ENCODE results near the gene CPEB1. TPM values are rescaled to one million over a fixed set of nuclear protein-coding genes. Genes with fewer than 3 reads are reported as not detected.
"Not testable (repeated sequence)": the region's sequence is repeated elsewhere in the genome, so short reads cannot be mapped to it uniquely, and the experiment has no call there.

Gene CPEB1
- total RNA-seq, 1 donor from 2014 or later: 0.40 TPM

DNA sequence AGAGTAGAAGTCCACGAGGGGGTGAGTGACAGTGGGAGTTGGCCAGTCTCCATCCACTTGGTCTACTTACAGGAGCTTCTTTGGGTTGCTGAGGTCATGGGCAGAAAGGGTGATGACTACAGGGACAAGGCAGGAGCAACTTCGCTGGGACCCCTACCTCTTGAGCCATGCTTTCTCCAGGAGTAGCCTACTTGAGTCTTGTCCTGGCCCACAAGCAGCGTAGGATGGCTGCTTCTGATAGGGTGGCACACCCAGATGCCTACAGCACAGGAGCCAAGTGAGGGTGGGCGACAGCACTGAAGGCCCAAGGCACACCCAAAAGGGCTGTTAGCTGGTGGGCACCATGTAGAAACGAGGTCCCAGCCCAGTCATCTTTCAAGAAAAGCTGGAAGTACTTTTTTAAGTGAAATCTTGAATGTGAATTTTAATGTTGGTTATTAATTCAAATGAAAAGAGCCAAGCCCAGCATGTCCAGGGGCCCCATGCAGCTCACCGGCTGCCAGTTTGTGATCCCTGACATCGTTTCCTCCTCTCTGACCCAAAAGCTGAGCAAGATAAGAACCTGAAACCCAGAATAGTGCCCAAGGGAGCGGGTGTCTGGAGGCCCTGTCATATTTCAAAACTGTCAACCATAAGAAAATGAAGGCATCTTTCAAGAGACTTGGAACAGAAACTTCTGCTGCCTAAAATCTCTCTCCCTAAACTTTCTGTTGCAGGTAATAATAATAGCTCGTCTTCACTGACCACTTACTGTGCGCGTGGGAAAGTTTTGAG is 2.2 kb upstream of the CPEB1 start:
- peaks cover 8% of the 10 kb centered on the region for H3K4me1 Mint-ChIP-seq

GRCh38 chr15:82648257-82649103 is 1.3 kb upstream of the CPEB1 start:
- H3K27ac Mint-ChIP-seq: no peak overlapping the region
- no peaks in the 10 kb centered on the region for H3K36me3 Mint-ChIP-seq
- no peak for DNase-seq (ENCODE audit: low spot score in 2 of 2, unreplicated experiment in 2 of 2)
- TF ChIP-seq, protein P1, sequence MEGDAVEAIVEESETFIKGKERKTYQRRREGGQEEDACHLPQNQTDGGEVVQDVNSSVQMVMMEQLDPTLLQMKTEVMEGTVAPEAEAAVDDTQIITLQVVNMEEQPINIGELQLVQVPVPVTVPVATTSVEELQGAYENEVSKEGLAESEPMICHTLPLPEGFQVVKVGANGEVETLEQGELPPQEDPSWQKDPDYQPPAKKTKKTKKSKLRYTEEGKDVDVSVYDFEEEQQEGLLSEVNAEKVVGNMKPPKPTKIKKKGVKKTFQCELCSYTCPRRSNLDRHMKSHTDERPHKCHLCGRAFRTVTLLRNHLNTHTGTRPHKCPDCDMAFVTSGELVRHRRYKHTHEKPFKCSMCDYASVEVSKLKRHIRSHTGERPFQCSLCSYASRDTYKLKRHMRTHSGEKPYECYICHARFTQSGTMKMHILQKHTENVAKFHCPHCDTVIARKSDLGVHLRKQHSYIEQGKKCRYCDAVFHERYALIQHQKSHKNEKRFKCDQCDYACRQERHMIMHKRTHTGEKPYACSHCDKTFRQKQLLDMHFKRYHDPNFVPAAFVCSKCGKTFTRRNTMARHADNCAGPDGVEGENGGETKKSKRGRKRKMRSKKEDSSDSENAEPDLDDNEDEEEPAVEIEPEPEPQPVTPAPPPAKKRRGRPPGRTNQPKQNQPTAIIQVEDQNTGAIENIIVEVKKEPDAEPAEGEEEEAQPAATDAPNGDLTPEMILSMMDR (IDR thresholded peaks at IDR 0.05; ENCODE audit: unreplicated experiment): no peak
- peaks cover 91% of the 10 kb centered on the region for H3K27me3 Mint-ChIP-seq (ENCODE audit: low read depth)
- H3K4me3 Mint-ChIP-seq: peak overlapping the region; percentile 53
- H3K4me1 Mint-ChIP-seq: peaks cover 8% of the 10 kb centered on the region
- H3K9me3 Mint-ChIP-seq: no peaks in the 10 kb centered on the region

More for the DNA sequence above, 2.2 kb upstream of the CPEB1 start:
- no peak for DNase-seq (ENCODE audit: low spot score in 2 of 2, unreplicated experiment in 2 of 2)
- H3K27ac Mint-ChIP-seq: no peak overlapping the region
- H3K36me3 Mint-ChIP-seq: no peaks in the 10 kb centered on the region
- H3K27me3 Mint-ChIP-seq (ENCODE audit: low read depth): peaks cover 91% of the 10 kb centered on the region
- TF ChIP-seq, protein P1 (IDR thresholded peaks at IDR 0.05; ENCODE audit: unreplicated experiment): no peak
- no peaks in the 10 kb centered on the region for H3K9me3 Mint-ChIP-seq
- no peak overlapping the region for H3K4me3 Mint-ChIP-seq

- TF ChIP-seq, protein P1 (IDR thresholded peaks at IDR 0.05; ENCODE audit: unreplicated experiment): no peak
- H3K4me3 Mint-ChIP-seq: peak overlapping the region; percentile 53
- H3K36me3 Mint-ChIP-seq: no peaks in the 10 kb centered on the region
- H3K4me1 Mint-ChIP-seq: peaks cover 8% of the 10 kb centered on the region
- H3K27me3 Mint-ChIP-seq (ENCODE audit: low read depth): peaks cover 91% of the 10 kb centered on the region
- no peak for DNase-seq (ENCODE audit: low spot score in 2 of 2, unreplicated experiment in 2 of 2)
- H3K9me3 Mint-ChIP-seq: no peaks in the 10 kb centered on the region
- no peak overlapping the region for H3K27ac Mint-ChIP-seq
Observed at GRCh38 chr15:82647835-82648256, 683 bp upstream of the CPEB1 start.

DNA sequence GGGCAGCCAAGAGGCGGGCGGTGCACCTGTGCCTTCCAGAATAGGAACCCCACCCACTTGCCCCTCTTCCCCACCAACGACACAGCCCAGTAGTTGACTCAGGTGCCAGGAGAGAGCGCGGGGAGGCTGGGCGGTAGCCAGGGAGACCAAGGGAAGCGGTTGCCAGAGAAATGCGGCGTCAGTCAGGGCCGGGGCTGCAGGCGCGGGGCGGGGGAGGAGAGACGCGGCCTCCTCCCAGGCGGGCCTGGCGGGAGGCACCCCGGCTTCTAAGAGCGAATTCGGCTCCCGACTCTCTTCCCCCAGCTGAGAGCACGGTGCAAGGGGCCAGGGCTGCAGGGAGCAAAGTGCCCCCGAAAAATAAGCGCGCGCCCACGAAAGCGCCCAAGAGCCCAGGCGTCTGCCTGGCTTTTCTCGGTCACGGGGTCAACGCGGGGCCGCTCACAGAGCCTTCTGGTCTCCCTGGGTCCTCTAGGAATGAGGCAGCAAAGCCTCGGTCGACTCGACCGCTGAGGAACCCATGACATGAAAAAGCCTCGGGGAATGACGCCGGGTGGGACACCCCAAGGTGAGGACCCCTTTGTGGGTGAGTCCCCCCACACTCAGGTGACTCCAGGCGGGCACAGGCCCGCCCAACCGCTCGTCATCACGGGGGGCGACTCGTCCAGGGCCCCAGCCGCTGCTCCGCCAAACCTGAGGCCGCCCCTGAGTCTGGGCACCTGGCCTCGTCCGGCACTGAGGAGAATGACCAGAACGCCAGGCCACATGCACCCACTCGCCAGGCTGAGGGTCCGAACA is 716 bp downstream of the CPEB1 start:
- peaks cover 8% of the 10 kb centered on the region for H3K4me1 Mint-ChIP-seq
- no peak for DNase-seq (ENCODE audit: low spot score in 2 of 2, unreplicated experiment in 2 of 2)
- no peaks in the 10 kb centered on the region for H3K36me3 Mint-ChIP-seq
- H3K27me3 Mint-ChIP-seq (ENCODE audit: low read depth): peaks cover 92% of the 10 kb centered on the region
- peak overlapping the region; percentile 62 for H3K4me3 Mint-ChIP-seq
- TF ChIP-seq, protein P1 (IDR thresholded peaks at IDR 0.05; ENCODE audit: unreplicated experiment): no peak
- H3K27ac Mint-ChIP-seq: no peak overlapping the region
- no peaks in the 10 kb centered on the region for H3K9me3 Mint-ChIP-seq

- H3K27me3 Mint-ChIP-seq (ENCODE audit: low read depth): peaks cover 92% of the 10 kb centered on the region
- not testable (repeated sequence) for H3K4me3 Mint-ChIP-seq; H3K27ac Mint-ChIP-seq; H3K9me3 Mint-ChIP-seq; H3K36me3 Mint-ChIP-seq; H3K4me1 Mint-ChIP-seq; DNase-seq (ENCODE audit: low spot score in 2 of 2, unreplicated experiment in 2 of 2)
Observed at GRCh38 chr15:82644967-82645852, 2.0 kb downstream of the CPEB1 start.
